ENCODE results near the gene ZNF287.

DNA sequence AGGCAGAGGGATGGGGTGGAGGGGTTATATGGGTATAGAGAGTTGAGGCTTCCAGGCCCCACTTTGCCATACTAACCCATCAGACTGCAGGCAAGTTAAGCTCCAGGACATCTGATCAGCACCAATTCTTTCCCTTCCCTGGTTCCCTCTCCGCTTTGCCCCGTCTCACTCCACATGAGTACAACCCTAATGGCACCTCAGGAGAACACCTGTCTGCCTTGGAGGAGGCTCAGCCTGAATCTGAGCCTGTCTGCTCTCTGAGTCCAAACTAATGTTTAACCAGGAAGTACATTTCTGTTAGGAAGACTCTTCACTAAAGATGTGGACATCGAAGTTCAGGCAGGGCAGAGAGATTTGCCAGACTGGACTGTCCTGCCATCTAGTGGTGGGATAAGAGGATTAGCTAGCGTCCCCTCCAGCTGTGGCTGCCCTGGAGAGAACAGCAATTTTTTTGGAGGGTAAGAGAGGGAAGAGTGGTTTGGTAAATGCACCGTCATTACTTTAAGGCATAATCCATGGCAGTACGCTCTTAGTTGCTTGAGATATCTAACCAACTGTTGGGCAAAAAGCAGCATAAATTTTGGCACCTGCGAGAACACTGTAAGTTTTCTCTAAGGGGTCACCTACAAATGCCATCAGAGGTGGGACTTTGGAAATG, 47.8 kb downstream of the ZNF287 start:
- TF ChIP-seq POLR2AphosphoS5 (IDR thresholded peaks at IDR 0.05; ENCODE audit: low read depth, low read length): no peak
- no peak for TF ChIP-seq SIN3A (IDR thresholded peaks at IDR 0.05; ENCODE audit: borderline replicate concordance, insufficient read depth, low read length)
- TF ChIP-seq, protein P1, sequence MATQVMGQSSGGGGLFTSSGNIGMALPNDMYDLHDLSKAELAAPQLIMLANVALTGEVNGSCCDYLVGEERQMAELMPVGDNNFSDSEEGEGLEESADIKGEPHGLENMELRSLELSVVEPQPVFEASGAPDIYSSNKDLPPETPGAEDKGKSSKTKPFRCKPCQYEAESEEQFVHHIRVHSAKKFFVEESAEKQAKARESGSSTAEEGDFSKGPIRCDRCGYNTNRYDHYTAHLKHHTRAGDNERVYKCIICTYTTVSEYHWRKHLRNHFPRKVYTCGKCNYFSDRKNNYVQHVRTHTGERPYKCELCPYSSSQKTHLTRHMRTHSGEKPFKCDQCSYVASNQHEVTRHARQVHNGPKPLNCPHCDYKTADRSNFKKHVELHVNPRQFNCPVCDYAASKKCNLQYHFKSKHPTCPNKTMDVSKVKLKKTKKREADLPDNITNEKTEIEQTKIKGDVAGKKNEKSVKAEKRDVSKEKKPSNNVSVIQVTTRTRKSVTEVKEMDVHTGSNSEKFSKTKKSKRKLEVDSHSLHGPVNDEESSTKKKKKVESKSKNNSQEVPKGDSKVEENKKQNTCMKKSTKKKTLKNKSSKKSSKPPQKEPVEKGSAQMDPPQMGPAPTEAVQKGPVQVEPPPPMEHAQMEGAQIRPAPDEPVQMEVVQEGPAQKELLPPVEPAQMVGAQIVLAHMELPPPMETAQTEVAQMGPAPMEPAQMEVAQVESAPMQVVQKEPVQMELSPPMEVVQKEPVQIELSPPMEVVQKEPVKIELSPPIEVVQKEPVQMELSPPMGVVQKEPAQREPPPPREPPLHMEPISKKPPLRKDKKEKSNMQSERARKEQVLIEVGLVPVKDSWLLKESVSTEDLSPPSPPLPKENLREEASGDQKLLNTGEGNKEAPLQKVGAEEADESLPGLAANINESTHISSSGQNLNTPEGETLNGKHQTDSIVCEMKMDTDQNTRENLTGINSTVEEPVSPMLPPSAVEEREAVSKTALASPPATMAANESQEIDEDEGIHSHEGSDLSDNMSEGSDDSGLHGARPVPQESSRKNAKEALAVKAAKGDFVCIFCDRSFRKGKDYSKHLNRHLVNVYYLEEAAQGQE (IDR thresholded peaks at IDR 0.05; ENCODE audit: insufficient read depth in 1 of 2, low read depth in 2 of 2, low read length in 2 of 2): no peak
